Progenitor cell of endocrine pancreas (in vitro differentiated cells): ENCODE results near the gene PRKD1. TPM values are rescaled to one million over a fixed set of nuclear protein-coding genes. Genes with fewer than 3 reads are reported as not detected.

Source experiments
- DNase-seq: peaks from one replicate; pipeline ENCODE4 v3.0.0; 2021; ENCODE audit warnings: low spot score; ENCODE audit not compliant: unreplicated experiment
- H3K27ac Mint-ChIP-seq: 2 replicates; pipeline ENCODE4 v1.8.0; 2021; ENCODE audit warnings: mild to moderate bottlenecking, moderate library complexity, mixed read lengths
- H3K27me3 Mint-ChIP-seq: 2 replicates; pipeline ENCODE4 v1.8.0; 2021; ENCODE audit warnings: mixed read lengths
- H3K36me3 Mint-ChIP-seq: 2 replicates; pipeline ENCODE4 v1.8.0; 2022; ENCODE audit warnings: mixed read lengths; ENCODE audit not compliant: insufficient read depth
- H3K4me1 Mint-ChIP-seq: 2 replicates; pipeline ENCODE4 v1.8.0; 2021; ENCODE audit warnings: low read depth, mixed read lengths
- H3K4me3 Mint-ChIP-seq: 2 replicates; pipeline ENCODE4 v1.8.0; 2021; ENCODE audit warnings: low read depth, mild to moderate bottlenecking, moderate library complexity, mixed read lengths
- H3K9me3 Mint-ChIP-seq: 2 replicates; pipeline ENCODE4 v1.8.0; 2021; ENCODE audit warnings: low read depth, mixed read lengths
- total RNA-seq: library from RNA; stranded (reverse); gene quantifications from 2 replicates; pipeline ENCODE4 v1.2.1, GENCODE V29; 2021
- TF ChIP-seq, protein P1 (sequence below): fragments of 200-600 bp; sonication (generic); IDR thresholded peaks from one replicate; pipeline ENCODE4 v1.5.0; 2021; ENCODE audit warnings: antibody characterized with exemption, mild to moderate bottlenecking; ENCODE audit not compliant: unreplicated experiment

The PRKD1 gene
- total RNA-seq, 1 donor from 2014 or later, result 23.6 TPM

- no peak overlapping the region for H3K27ac Mint-ChIP-seq
- peaks cover 2% of the 10 kb centered on the region for H3K36me3 Mint-ChIP-seq
- no peaks in the 10 kb centered on the region for H3K9me3 Mint-ChIP-seq
- peaks cover 7% of the 10 kb centered on the region for H3K4me1 Mint-ChIP-seq
- H3K4me3 Mint-ChIP-seq, result no peak overlapping the region
- no peaks in the 10 kb centered on the region for H3K27me3 Mint-ChIP-seq
- no peak for DNase-seq
- TF ChIP-seq, protein P1, sequence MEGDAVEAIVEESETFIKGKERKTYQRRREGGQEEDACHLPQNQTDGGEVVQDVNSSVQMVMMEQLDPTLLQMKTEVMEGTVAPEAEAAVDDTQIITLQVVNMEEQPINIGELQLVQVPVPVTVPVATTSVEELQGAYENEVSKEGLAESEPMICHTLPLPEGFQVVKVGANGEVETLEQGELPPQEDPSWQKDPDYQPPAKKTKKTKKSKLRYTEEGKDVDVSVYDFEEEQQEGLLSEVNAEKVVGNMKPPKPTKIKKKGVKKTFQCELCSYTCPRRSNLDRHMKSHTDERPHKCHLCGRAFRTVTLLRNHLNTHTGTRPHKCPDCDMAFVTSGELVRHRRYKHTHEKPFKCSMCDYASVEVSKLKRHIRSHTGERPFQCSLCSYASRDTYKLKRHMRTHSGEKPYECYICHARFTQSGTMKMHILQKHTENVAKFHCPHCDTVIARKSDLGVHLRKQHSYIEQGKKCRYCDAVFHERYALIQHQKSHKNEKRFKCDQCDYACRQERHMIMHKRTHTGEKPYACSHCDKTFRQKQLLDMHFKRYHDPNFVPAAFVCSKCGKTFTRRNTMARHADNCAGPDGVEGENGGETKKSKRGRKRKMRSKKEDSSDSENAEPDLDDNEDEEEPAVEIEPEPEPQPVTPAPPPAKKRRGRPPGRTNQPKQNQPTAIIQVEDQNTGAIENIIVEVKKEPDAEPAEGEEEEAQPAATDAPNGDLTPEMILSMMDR, result no peak
These were observed 318.8 kb downstream of the PRKD1 start for GRCh38 chr14:29608861-29609260.

DNA sequence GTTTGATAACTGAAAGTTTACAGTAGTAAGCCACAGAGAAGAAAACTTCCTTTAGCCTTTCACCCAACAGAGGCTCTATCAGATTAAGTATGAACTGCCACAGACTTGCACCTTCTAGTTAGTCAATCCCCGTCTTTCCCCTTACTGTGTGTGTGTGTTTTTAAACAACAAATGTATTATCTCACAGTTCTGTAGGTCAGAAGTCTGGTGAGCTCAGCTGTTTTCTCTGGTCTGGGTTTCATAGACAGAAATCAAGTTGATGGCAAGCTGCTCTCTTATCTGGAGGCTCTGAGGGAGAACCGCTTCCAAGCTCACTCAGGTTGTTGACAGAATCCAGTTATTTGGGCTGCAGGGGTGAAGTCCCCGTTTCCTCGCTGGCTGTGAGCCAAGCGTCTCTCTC is 320.5 kb downstream of the PRKD1 start:
- TF ChIP-seq, protein P1, result no peak
- Mint-ChIP-seq H3K4me1 (peaks cover 8% of the 10 kb centered on the region), H3K27me3 (no peaks in the 10 kb centered on the region)

GRCh38 chr14:29603696-29604095 is 324.0 kb downstream of the PRKD1 start:
- DNase-seq, result no peak
- H3K27ac Mint-ChIP-seq, result no peak overlapping the region
- H3K36me3 Mint-ChIP-seq, result no peaks in the 10 kb centered on the region
- peaks cover 19% of the 10 kb centered on the region for H3K4me1 Mint-ChIP-seq
- no peaks in the 10 kb centered on the region for H3K9me3 Mint-ChIP-seq
- TF ChIP-seq, protein P1, result no peak
- no peak overlapping the region for H3K4me3 Mint-ChIP-seq
- H3K27me3 Mint-ChIP-seq, result no peaks in the 10 kb centered on the region

More for the DNA sequence above, 320.5 kb downstream of the PRKD1 start:
- DNase-seq, result no peak
- Mint-ChIP-seq H3K4me3 (no peak overlapping the region), H3K36me3 (peaks cover 2% of the 10 kb centered on the region), H3K9me3 (no peaks in the 10 kb centered on the region), H3K27ac (peak overlapping the region; percentile 14)

DNA sequence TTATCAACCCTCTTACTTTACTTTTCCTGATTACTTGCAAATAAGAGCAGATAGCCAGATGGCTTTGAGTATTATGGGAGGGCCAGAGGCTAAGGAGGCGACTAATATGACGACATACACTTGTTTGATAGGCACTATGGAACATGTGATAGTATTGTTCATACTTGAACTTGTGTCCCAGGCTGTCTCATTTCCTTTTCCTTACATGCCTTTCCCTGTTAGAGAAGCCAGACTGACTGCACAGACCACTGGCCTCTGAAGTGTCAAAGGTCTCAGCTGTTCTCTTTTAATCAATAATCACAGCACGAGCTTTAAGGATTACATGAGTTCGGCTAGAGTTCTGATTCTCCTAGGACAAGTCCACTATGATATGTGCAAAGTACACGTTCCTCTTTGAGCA is 326.0 kb downstream of the PRKD1 start:
- H3K36me3 Mint-ChIP-seq, result no peaks in the 10 kb centered on the region
- H3K9me3 Mint-ChIP-seq, result no peaks in the 10 kb centered on the region
- no peak for DNase-seq
- no peak overlapping the region for H3K4me3 Mint-ChIP-seq
- H3K4me1 Mint-ChIP-seq, result peaks cover 12% of the 10 kb centered on the region
- TF ChIP-seq, protein P1, result no peak
- H3K27me3 Mint-ChIP-seq, result no peaks in the 10 kb centered on the region
- no peak overlapping the region for H3K27ac Mint-ChIP-seq

DNA sequence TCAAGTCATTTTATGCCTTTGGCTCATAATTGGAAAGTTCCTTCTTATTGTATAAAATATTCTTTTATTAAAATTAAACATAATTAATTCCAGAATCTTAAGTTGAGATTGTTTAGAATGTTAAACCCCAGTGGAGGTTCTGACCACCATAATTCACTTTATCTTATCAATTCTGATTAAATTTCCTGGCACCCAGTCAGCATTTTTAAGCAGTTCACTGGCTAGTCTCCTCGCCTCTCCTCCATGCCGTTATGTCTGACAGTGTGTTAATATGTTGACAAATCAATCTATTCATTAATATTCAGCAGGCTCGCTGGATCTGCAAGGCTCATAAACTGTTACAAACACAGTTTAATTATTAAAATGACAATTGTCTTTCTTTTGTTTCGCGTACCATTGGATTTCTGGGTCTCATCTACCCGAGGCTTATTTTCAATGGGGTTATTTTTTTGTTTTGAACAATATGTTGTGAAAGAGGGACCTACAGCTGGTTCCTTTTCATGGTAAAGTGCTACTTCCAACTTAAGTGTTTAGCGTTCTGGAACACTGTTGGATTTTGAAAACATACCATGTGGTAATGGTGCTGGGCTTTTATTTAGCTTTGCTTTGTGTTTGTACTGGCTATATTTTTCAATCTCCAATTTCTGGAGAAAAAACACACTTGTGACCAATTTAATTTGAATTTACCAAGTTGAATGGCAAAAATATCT is 339.7 kb downstream of the PRKD1 start:
- Mint-ChIP-seq H3K27me3 (no peaks in the 10 kb centered on the region), H3K36me3 (no peaks in the 10 kb centered on the region), H3K4me3 (no peak overlapping the region), H3K4me1 (peaks cover 27% of the 10 kb centered on the region), H3K27ac (no peak overlapping the region), H3K9me3 (no peaks in the 10 kb centered on the region)
- no peak for DNase-seq
- TF ChIP-seq, protein P1, result no peak
